Measurements from ENCODE around the gene ARIH2. TPM values are rescaled to one million over a fixed set of nuclear protein-coding genes. Genes with fewer than 3 reads are reported as not detected.

Gene ARIH2
- total RNA-seq, 4 donors from 2014 or later: 92.2 to 143 (median 123) TPM

DNA sequence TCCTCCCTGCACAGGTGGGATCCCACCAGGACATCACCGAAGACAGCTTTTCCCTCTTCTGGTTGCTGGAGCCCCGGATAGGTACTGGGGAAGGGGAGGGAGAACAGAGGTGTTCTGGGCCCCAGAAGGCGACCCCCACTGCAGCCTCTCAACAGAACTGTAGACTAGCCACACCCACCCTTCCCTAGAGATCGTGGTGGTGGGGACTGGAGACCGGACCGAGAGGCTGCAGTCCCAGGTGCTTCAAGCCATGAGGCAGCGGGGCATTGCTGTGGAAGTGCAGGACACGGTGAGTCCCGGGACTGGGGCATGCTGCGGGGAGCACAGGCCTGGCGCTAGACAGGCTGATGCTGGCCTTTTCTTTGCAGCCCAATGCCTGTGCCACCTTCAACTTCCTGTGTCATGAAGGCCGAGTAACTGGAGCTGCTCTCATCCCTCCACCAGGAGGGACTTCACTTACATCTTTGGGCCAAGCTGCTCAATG lies 104.1 kb downstream of the ARIH2 start:
- no peak for ATAC-seq
- Histone ChIP-seq H3K4me1 (peaks cover 0 to 73% (median 22%) of the 10 kb centered on the region in 3 donors), H3K27me3 (no peaks in the 10 kb centered on the region), H3K9me3 (no peaks in the 10 kb centered on the region), H3K4me3 (peak overlapping the region; percentile 52 to 96), H3K36me3 (peaks cover 0 to 49% of the 10 kb centered on the region in 2 donors), H3K27ac (peak overlapping the region; percentile 98 to 100 (median 100))
- no peak for TF ChIP-seq EP300 (IDR thresholded peaks at IDR 0.05)
- TF ChIP-seq POLR2A (IDR thresholded peaks at IDR 0.05): no peak
- TF ChIP-seq, protein P1, sequence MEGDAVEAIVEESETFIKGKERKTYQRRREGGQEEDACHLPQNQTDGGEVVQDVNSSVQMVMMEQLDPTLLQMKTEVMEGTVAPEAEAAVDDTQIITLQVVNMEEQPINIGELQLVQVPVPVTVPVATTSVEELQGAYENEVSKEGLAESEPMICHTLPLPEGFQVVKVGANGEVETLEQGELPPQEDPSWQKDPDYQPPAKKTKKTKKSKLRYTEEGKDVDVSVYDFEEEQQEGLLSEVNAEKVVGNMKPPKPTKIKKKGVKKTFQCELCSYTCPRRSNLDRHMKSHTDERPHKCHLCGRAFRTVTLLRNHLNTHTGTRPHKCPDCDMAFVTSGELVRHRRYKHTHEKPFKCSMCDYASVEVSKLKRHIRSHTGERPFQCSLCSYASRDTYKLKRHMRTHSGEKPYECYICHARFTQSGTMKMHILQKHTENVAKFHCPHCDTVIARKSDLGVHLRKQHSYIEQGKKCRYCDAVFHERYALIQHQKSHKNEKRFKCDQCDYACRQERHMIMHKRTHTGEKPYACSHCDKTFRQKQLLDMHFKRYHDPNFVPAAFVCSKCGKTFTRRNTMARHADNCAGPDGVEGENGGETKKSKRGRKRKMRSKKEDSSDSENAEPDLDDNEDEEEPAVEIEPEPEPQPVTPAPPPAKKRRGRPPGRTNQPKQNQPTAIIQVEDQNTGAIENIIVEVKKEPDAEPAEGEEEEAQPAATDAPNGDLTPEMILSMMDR (IDR thresholded peaks at IDR 0.05): no peak
- TF ChIP-seq POLR2AphosphoS5 (IDR thresholded peaks at IDR 0.05): no peak
- WGBS, 2 donors (ENCODE audit: low coverage in 1 of 2): 0 to 24% methylated on average over 1 to 3 of the region's 12 CpGs

DNA sequence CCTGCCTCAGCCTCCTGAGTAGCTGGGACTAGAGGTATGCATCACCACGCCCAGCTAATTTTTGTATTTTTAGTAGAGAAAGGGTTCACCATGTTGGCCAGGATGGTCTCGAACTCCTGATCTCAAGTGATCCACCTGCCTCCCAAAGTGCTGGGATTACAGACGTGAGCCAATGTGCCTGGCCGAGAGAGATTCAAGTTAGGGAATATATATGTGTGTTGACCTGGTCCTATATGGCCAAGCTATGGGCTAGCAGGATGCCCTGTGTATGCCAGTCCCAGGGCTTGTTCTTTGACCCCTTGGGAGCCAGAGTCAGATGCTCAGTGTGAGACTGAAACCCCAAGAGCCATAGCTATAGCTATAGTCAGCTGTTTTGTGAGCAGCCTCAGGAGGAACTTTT lies 105.1 kb downstream of the ARIH2 start:
- H3K9me3 ChIP-seq: no peaks in the 10 kb centered on the region
- peaks cover 0 to 49% of the 10 kb centered on the region in 2 donors for H3K36me3 ChIP-seq
- H3K4me1 ChIP-seq: peaks cover 0 to 78% (median 29%) of the 10 kb centered on the region in 3 donors
- 63% methylated on average over 2 of the region's 4 CpGs; no CpG with 5 or more reads in 1 of the 2 donors for WGBS, 2 donors (ENCODE audit: low coverage in 1 of 2)
- H3K27me3 ChIP-seq: no peaks in the 10 kb centered on the region
- ATAC-seq: no peak
- TF ChIP-seq EP300 (IDR thresholded peaks at IDR 0.05): no peak
- TF ChIP-seq POLR2A (IDR thresholded peaks at IDR 0.05): no peak
- TF ChIP-seq, protein P1 (IDR thresholded peaks at IDR 0.05): no peak
- TF ChIP-seq POLR2AphosphoS5 (IDR thresholded peaks at IDR 0.05): no peak
- H3K4me3 ChIP-seq: no peak overlapping the region
- no peak overlapping the region for H3K27ac ChIP-seq

DNA sequence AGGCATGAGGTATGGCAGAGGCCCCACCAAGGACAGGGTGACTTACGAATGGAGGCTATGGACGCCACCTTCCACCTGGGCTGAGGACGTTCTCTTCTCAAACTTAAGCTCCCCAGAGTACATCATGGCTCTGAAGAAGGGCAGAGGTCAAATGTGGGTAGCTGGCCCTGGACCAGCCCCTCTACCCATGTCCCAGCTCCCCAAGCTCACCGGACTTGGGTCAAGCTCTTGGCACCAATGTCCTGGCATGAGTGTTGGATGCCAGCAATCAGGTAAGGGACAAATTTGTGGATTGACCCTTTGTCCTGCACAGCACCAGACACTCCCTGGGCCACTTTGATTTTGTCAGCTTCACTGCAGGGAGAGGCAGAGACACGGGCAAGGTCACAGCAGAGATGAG lies 105.8 kb downstream of the ARIH2 start:
- 60 to 100% methylated on average over 1 to 3 of the region's 5 CpGs for WGBS, 2 donors (ENCODE audit: low coverage in 1 of 2)
- Histone ChIP-seq H3K4me3 (no peak overlapping the region), H3K27me3 (no peaks in the 10 kb centered on the region), H3K9me3 (no peaks in the 10 kb centered on the region), H3K27ac (no peak overlapping the region), H3K4me1 (peaks cover 0 to 76% (median 24%) of the 10 kb centered on the region in 3 donors), H3K36me3 (peaks cover 0 to 49% of the 10 kb centered on the region in 2 donors)
- no peak for TF ChIP-seq POLR2A (IDR thresholded peaks at IDR 0.05)
- TF ChIP-seq POLR2AphosphoS5 (IDR thresholded peaks at IDR 0.05): no peak
- TF ChIP-seq, protein P1 (IDR thresholded peaks at IDR 0.05): no peak
- no peak for TF ChIP-seq EP300 (IDR thresholded peaks at IDR 0.05)
- no peak for ATAC-seq

DNA sequence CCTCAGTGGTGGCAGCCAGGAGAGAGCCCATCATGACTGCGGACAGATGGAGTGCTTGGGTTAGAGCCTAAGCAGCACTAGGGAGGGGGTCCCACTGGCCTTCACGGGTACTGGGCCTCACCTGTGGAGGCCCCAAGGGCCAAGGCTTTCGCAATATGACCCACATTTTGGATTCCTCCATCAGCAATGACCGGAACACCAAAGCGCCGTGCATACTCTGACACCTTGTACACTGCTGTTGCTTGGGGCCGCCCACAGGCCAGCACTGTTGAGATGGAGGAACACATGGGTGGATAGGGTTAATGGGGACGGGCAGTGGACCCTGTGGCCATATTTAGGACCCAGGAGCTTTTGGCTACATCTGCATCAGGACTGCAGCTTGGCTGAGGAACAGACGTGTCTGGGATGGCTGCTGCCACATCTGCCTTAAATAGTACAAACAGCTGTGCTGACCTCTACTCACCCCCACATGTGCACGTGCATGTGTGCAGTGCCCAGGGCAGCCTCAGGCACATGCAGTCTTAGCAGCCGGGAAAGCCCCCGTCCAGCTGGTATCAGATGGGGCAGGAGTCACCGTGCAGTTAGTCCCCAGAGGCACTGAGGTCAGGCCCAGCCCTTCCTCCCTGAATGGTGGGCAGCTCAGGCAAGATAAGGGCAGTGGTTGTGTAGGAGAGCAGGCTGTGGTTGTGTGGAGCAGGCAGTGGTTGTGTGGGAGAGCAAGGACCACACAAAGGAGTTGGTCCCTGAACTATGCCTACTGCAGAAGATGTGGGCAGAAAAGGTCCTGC lies 106.6 kb downstream of the ARIH2 start:
- Histone ChIP-seq H3K9me3 (no peaks in the 10 kb centered on the region), H3K27me3 (no peaks in the 10 kb centered on the region), H3K4me1 (peaks cover 0 to 75% (median 20%) of the 10 kb centered on the region in 3 donors), H3K36me3 (peaks cover 0 to 52% of the 10 kb centered on the region in 2 donors), H3K27ac (no peak overlapping the region), H3K4me3 (no peak overlapping the region)
- TF ChIP-seq POLR2AphosphoS5 (IDR thresholded peaks at IDR 0.05): no peak
- TF ChIP-seq EP300 (IDR thresholded peaks at IDR 0.05): no peak
- no peak for TF ChIP-seq POLR2A (IDR thresholded peaks at IDR 0.05)
- TF ChIP-seq, protein P1 (IDR thresholded peaks at IDR 0.05): no peak
- no peak for ATAC-seq
- no CpG with 5 or more reads among the region's 13 CpGs for WGBS, 2 donors (ENCODE audit: low coverage in 1 of 2)
